Left lung (tissue), 10 donors: Measurements from ENCODE around the gene HGFAC. TPM values are rescaled to one million over a fixed set of nuclear protein-coding genes. Genes with fewer than 3 reads are reported as not detected.

Source experiments
- ATAC-seq: fragments of 200-7000 bp; cut with Tn5 transposase; one replicate; pipeline ENCODE4 v1.9.1; 2020; ENCODE audit warnings: moderate library complexity
- DNase-seq, 4 donors: peaks; one replicate each; pipeline ENCODE4 v3.0.0-alpha.2; 2013 to 2020
- H3K27ac ChIP-seq, 2 donors: fragments of 200-600 bp; sonication (generic) in 1 of 2; one replicate each; pipeline versions ENCODE4 v1.5.0 to v1.8.0; 2020 to 2021
- H3K27me3 ChIP-seq, 2 donors: fragments of 200-600 bp; sonication (generic) in 1 of 2; one replicate each; pipeline versions ENCODE4 v1.5.0 to v1.8.0; 2020 to 2021
- H3K36me3 ChIP-seq, 2 donors: fragments of 200-600 bp; sonication (generic) in 1 of 2; one replicate each; pipeline versions ENCODE4 v1.5.0 to v1.8.0; 2020 to 2021
- H3K4me1 ChIP-seq, 2 donors: fragments of 200-600 bp; one replicate each; pipeline ENCODE4 v1.8.0; 2021
- H3K4me3 ChIP-seq, 2 donors: fragments of 200-600 bp; sonication (generic) in 1 of 2; one replicate each; pipeline versions ENCODE4 v1.5.0 to v1.8.0; 2020 to 2021; ENCODE audit warnings: mild to moderate bottlenecking in 1 of 2
- H3K9me3 ChIP-seq, 2 donors: fragments of 200-600 bp; sonication (generic) in 1 of 2; one replicate each; pipeline versions ENCODE4 v1.5.0 to v1.8.0; 2020 to 2021
- CTCF ChIP-seq, 2 donors: fragments of 200-600 bp; sonication (generic) in 1 of 2; IDR thresholded peaks; one replicate each; pipeline versions ENCODE4 v1.5.0 to v1.8.0; 2021; ENCODE audit warnings: antibody characterized with exemption in 2 of 2
- intact Hi-C, 2 donors: fragments of 100-400 bp; cut with DNase I; formaldehyde crosslinking; loops; one replicate each; pipeline versions ENCODE4 v1.11.2 to v1.14.2; 2022
- polyA plus RNA-seq, 6 donors: library from polyadenylated mRNA; unstranded; fragments of 120-200 nt; gene quantifications; one replicate each; pipeline ENCODE4 v1.2.1, GENCODE V29; 2013; ENCODE audit not compliant: insufficient read length in 6 of 6
- total RNA-seq, 2 donors: library from RNA; stranded (reverse); fragmentation: NEBNext Ultra II Directional; extraction: Animal tissue kit (Norgen Biotek cat#: 25700); gene quantifications; one replicate each; pipeline ENCODE4 v1.2.1, GENCODE V29; 2021
- donor health status: DM: no; HTN: yes; CAD: no.
- donor health status: DM: no; HTN: no; CAD: no.

HGFAC gene
- total and polyA plus RNA-seq, 8 donors, result 0.32 to 1.5 (median 0.72) TPM; not detected in 1

GRCh38 chr4:3426465-3427133, 15.2 kb upstream of the HGFAC start:
- no peak for DNase-seq

GRCh38 chr4:3427134-3427476, 14.7 kb upstream of the HGFAC start:
- H3K36me3 ChIP-seq, result peaks cover 0 to 75% of the 10 kb centered on the region in 2 donors
- H3K27ac ChIP-seq, result no peak overlapping the region
- H3K27me3 ChIP-seq, result no peaks in the 10 kb centered on the region
- intact Hi-C loops, result no loop called here
- ATAC-seq (no peak), DNase-seq (peak in 1 of 4 donors; percentile 12)
- no peaks in the 10 kb centered on the region for H3K9me3 ChIP-seq
- no peaks in the 10 kb centered on the region for H3K4me1 ChIP-seq
- H3K4me3 ChIP-seq, result no peak overlapping the region
- no peak for TF ChIP-seq CTCF (IDR thresholded peaks at IDR 0.05)

More at GRCh38 chr4:3426465-3427133, 15.2 kb upstream of the HGFAC start:
- H3K4me1 ChIP-seq, result no peaks in the 10 kb centered on the region
- H3K9me3 ChIP-seq, result no peaks in the 10 kb centered on the region
- TF ChIP-seq CTCF (IDR thresholded peaks at IDR 0.05), result no peak
- no peak overlapping the region for H3K4me3 ChIP-seq
- H3K27me3 ChIP-seq, result no peaks in the 10 kb centered on the region
- intact Hi-C loops, result no loop called here
- no peak for ATAC-seq
- peaks cover 0 to 71% of the 10 kb centered on the region in 2 donors for H3K36me3 ChIP-seq
- H3K27ac ChIP-seq, result no peak overlapping the region

GRCh38 chr4:3427706-3428446, 13.9 kb upstream of the HGFAC start:
- peaks cover 0 to 73% of the 10 kb centered on the region in 2 donors for H3K36me3 ChIP-seq
- intact Hi-C loops, result no loop called here
- no peak for TF ChIP-seq CTCF (IDR thresholded peaks at IDR 0.05)
- no peak overlapping the region for H3K27ac ChIP-seq
- H3K4me3 ChIP-seq, result no peak overlapping the region
- no peaks in the 10 kb centered on the region for H3K27me3 ChIP-seq
- no peak for ATAC-seq
- H3K4me1 ChIP-seq, result no peaks in the 10 kb centered on the region
- H3K9me3 ChIP-seq, result no peaks in the 10 kb centered on the region
- peak in 1 of 4 donors; percentile 63 for DNase-seq

- intact Hi-C loops, result no loop called here
- ATAC-seq (no peak), DNase-seq (peak in 1 of 4 donors; percentile 53)
- no peak overlapping the region for H3K27ac ChIP-seq
- no peaks in the 10 kb centered on the region for H3K9me3 ChIP-seq
- no peaks in the 10 kb centered on the region for H3K27me3 ChIP-seq
- no peaks in the 10 kb centered on the region for H3K4me1 ChIP-seq
- no peak for TF ChIP-seq CTCF (IDR thresholded peaks at IDR 0.05)
- H3K36me3 ChIP-seq, result peaks cover 0 to 57% of the 10 kb centered on the region in 2 donors
- no peak overlapping the region for H3K4me3 ChIP-seq
Measured at GRCh38 chr4:3429651-3430050, 12.1 kb upstream of the HGFAC start.

- Histone ChIP-seq H3K27me3 (no peaks in the 10 kb centered on the region), H3K36me3 (peaks cover 0 to 57% of the 10 kb centered on the region in 2 donors), H3K27ac (no peak overlapping the region), H3K4me3 (no peak overlapping the region), H3K9me3 (no peaks in the 10 kb centered on the region), H3K4me1 (no peaks in the 10 kb centered on the region)
- intact Hi-C loops, result no loop called here
- DNase-seq (peak in 1 of 4 donors; percentile 75), ATAC-seq (no peak)
- no peak for TF ChIP-seq CTCF (IDR thresholded peaks at IDR 0.05)
Measured at GRCh38 chr4:3430524-3430923, 11.2 kb upstream of the HGFAC start.
